Limb (tissue), 2 donors: Measurements from ENCODE around the gene NME9.

Experiments
- DNase-seq, 2 donors: peaks; one replicate each; pipeline ENCODE4 v3.0.0-alpha.2; 2016; ENCODE audit errors: extremely low spot score in 2 of 2

NME9 gene

GRCh38 chr3:138334608-138335007, 5.0 kb upstream of the NME9 start:
- DNase-seq = no peak

GRCh38 chr3:138332472-138333073, 2.9 kb upstream of the NME9 start:
- DNase-seq = peak in 1 of 2 donors; percentile 56

GRCh38 chr3:138331143-138331894, 1.7 kb upstream of the NME9 start:
- DNase-seq = no peak

GRCh38 chr3:138329984-138330293, 288 bp upstream of the NME9 start:
- no peak for DNase-seq

- DNase-seq = no peak
Observed at GRCh38 chr3:138328341-138328740, 1.3 kb downstream of the NME9 start.

GRCh38 chr3:138327831-138328230, 1.8 kb downstream of the NME9 start:
- DNase-seq = no peak

- DNase-seq = no peak
Observed at GRCh38 chr3:138326866-138327595, 2.6 kb downstream of the NME9 start.

- no peak for DNase-seq
Observed at GRCh38 chr3:138325990-138326389, 3.7 kb downstream of the NME9 start.

GRCh38 chr3:138323971-138324370, 5.7 kb downstream of the NME9 start:
- DNase-seq = no peak

GRCh38 chr3:138317687-138318086, 12.0 kb downstream of the NME9 start:
- no peak for DNase-seq

- no peak for DNase-seq
Observed at GRCh38 chr3:138314751-138315150, 14.9 kb downstream of the NME9 start.

GRCh38 chr3:138310494-138310893, 19.2 kb downstream of the NME9 start:
- no peak for DNase-seq

GRCh38 chr3:138308783-138309182, 20.9 kb downstream of the NME9 start:
- DNase-seq = no peak

- no peak for DNase-seq
Observed at GRCh38 chr3:138307899-138308298, 21.8 kb downstream of the NME9 start.

GRCh38 chr3:138303474-138303873, 26.2 kb downstream of the NME9 start:
- DNase-seq = no peak

- no peak for DNase-seq
Observed at GRCh38 chr3:138300647-138301046, 29.0 kb downstream of the NME9 start.

GRCh38 chr3:138297876-138298275, 31.8 kb downstream of the NME9 start:
- no peak for DNase-seq

GRCh38 chr3:138297059-138297607, 32.5 kb downstream of the NME9 start:
- no peak for DNase-seq

- DNase-seq = no peak
Observed at GRCh38 chr3:138296639-138297038, 33.0 kb downstream of the NME9 start.

- DNase-seq = no peak
Observed at GRCh38 chr3:138289701-138290100, 40.0 kb downstream of the NME9 start.

- DNase-seq = no peak
Observed at GRCh38 chr3:138289260-138289659, 40.4 kb downstream of the NME9 start.

- no peak for DNase-seq
Observed at GRCh38 chr3:138284957-138285477, 44.6 kb downstream of the NME9 start.
